ENCODE results near the gene ATOSB.

The ATOSB gene

GRCh38 chr9:35089434-35089833 lies 26.2 kb downstream of the ATOSB start:
- Histone ChIP-seq H3K4me3 (ENCODE audit: low read length, poor library complexity, severe bottlenecking) (no peak overlapping the region), H3K9me3 (ENCODE audit: insufficient read depth, low read depth, low read length) (no peaks in the 10 kb centered on the region), H3F3A (ENCODE audit: low read depth) (no peaks in the 10 kb centered on the region), H3K9ac (ENCODE audit: low read depth, low read length, poor library complexity, severe bottlenecking) (no peak overlapping the region), H3K9me2 (replicated peaks; ENCODE audit: low read depth, low read length) (no peaks in the 10 kb centered on the region), H4K20me1 (ENCODE audit: insufficient read depth, low read length, poor library complexity, severe bottlenecking) (no peaks in the 10 kb centered on the region), H3K36me3 (ENCODE audit: insufficient read depth, low read length) (no peaks in the 10 kb centered on the region), H3K27me3 (ENCODE audit: insufficient read depth, low read length, poor library complexity, severe bottlenecking) (no peaks in the 10 kb centered on the region), H2AFZ (ENCODE audit: low read length) (no peak overlapping the region), H3K4me1 (ENCODE audit: insufficient read depth, low read length, poor library complexity, severe bottlenecking) (no peaks in the 10 kb centered on the region), H3K79me2 (ENCODE audit: insufficient read depth, low read length) (no peaks in the 10 kb centered on the region), H3K4me2 (ENCODE audit: low read depth, low read length, poor library complexity, severe bottlenecking) (no peak overlapping the region)
- TF ChIP-seq, protein P1, sequence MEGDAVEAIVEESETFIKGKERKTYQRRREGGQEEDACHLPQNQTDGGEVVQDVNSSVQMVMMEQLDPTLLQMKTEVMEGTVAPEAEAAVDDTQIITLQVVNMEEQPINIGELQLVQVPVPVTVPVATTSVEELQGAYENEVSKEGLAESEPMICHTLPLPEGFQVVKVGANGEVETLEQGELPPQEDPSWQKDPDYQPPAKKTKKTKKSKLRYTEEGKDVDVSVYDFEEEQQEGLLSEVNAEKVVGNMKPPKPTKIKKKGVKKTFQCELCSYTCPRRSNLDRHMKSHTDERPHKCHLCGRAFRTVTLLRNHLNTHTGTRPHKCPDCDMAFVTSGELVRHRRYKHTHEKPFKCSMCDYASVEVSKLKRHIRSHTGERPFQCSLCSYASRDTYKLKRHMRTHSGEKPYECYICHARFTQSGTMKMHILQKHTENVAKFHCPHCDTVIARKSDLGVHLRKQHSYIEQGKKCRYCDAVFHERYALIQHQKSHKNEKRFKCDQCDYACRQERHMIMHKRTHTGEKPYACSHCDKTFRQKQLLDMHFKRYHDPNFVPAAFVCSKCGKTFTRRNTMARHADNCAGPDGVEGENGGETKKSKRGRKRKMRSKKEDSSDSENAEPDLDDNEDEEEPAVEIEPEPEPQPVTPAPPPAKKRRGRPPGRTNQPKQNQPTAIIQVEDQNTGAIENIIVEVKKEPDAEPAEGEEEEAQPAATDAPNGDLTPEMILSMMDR (conservative IDR thresholded peaks at IDR 0.05; ENCODE audit: low read length), result no peak
- TF ChIP-seq EZH2phosphoT487 (IDR thresholded peaks at IDR 0.05; ENCODE audit: borderline replicate concordance), result no peak

GRCh38 chr9:35085078-35085477 lies 30.6 kb downstream of the ATOSB start:
- Histone ChIP-seq H3K4me2 (ENCODE audit: low read depth, low read length, poor library complexity, severe bottlenecking) (no peak overlapping the region), H3K9me3 (ENCODE audit: insufficient read depth, low read depth, low read length) (no peaks in the 10 kb centered on the region), H3K4me1 (ENCODE audit: insufficient read depth, low read length, poor library complexity, severe bottlenecking) (peaks cover 3% of the 10 kb centered on the region), H3K4me3 (ENCODE audit: low read length, poor library complexity, severe bottlenecking) (no peak overlapping the region), H2AFZ (ENCODE audit: low read length) (no peak overlapping the region), H3K36me3 (ENCODE audit: insufficient read depth, low read length) (no peaks in the 10 kb centered on the region), H3K9ac (ENCODE audit: low read depth, low read length, poor library complexity, severe bottlenecking) (no peak overlapping the region), H3F3A (ENCODE audit: low read depth) (no peaks in the 10 kb centered on the region), H4K20me1 (ENCODE audit: insufficient read depth, low read length, poor library complexity, severe bottlenecking) (no peaks in the 10 kb centered on the region), H3K27me3 (ENCODE audit: insufficient read depth, low read length, poor library complexity, severe bottlenecking) (no peaks in the 10 kb centered on the region), H3K79me2 (ENCODE audit: insufficient read depth, low read length) (no peaks in the 10 kb centered on the region), H3K9me2 (replicated peaks; ENCODE audit: low read depth, low read length) (no peaks in the 10 kb centered on the region)
- TF ChIP-seq EZH2phosphoT487 (IDR thresholded peaks at IDR 0.05; ENCODE audit: borderline replicate concordance), result no peak
- TF ChIP-seq, protein P1 (conservative IDR thresholded peaks at IDR 0.05; ENCODE audit: low read length), result no peak

DNA sequence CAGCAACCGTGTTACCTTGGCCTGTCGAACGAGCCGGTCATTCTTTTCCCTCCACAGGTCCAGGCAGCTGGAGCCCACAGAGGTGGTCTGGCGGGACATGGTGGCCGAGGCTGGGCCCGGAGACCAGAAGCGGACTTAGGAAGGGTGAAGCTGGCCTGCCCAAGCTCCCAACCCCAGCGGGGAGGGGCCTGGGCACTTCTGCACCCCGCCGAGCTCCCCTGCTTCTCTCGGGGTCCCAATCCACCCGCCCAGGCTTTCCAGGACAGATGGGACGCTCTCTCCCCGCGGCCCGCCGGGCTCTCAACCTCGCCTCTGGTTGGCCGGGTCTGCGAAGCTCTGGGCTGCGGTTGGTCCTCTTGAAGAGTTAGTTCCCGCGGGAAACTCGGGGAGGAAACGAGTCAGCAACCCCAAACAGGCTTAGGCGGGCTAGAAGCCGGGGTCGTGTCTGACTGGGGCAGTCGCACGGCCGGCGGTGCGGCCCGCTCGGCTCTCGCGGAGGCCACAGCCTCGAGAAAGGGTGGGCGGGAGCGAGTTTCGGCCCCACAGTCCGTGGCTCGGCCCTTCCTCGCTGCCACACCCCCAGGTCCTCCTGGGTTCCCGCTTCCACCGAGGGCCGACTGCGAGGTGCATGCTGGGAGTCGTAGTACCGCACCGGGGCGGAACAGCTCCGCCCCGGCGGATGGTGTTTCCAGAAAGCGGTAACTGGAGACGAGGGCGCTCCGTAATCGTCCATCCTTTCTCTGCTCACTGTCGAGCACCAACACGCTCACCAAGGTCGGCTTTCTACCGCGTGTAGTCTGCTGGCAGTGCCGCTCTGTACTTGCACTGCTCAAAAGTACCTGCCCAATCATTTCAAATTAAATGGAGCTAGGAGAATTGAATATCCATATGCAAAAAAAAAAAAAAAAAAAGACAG lies 36.0 kb downstream of the ATOSB start, which contains the start of gene FANCG:
FANCG (minus strand) TSS at position 517 of the 916 bp plus-strand sequence; CDS start at position 99, 418 bp downstream.
- Histone ChIP-seq H3K27me3 (ENCODE audit: insufficient read depth, low read length, poor library complexity, severe bottlenecking) (no peaks in the 10 kb centered on the region), H3K79me2 (ENCODE audit: insufficient read depth, low read length) (peaks cover 44% of the 10 kb centered on the region), H2AFZ (ENCODE audit: low read length) (peak within 1 kb of the TSS; percentile 92)

More for the DNA sequence above, 36.0 kb downstream of the ATOSB start, which contains the start of gene FANCG:
- Histone ChIP-seq H3F3A (ENCODE audit: low read depth) (no peaks in the 10 kb centered on the region), H3K9me2 (replicated peaks; ENCODE audit: low read depth, low read length) (no peaks in the 10 kb centered on the region), H3K4me2 (ENCODE audit: low read depth, low read length, poor library complexity, severe bottlenecking) (peak within 1 kb of the TSS; percentile 93), H3K36me3 (ENCODE audit: insufficient read depth, low read length) (peaks cover 6% of the 10 kb centered on the region; the same call in 1 of the 2 replicates), H4K20me1 (ENCODE audit: insufficient read depth, low read length, poor library complexity, severe bottlenecking) (peaks cover 10% of the 10 kb centered on the region), H3K9ac (ENCODE audit: low read depth, low read length, poor library complexity, severe bottlenecking) (peak within 1 kb of the TSS; percentile 89), H3K4me3 (ENCODE audit: low read length, poor library complexity, severe bottlenecking) (peak within 1 kb of the TSS; percentile 88), H3K4me1 (ENCODE audit: insufficient read depth, low read length, poor library complexity, severe bottlenecking) (peaks cover 38% of the 10 kb centered on the region), H3K9me3 (ENCODE audit: insufficient read depth, low read depth, low read length) (no peaks in the 10 kb centered on the region)
- TF ChIP-seq, protein P1 (conservative IDR thresholded peaks at IDR 0.05; ENCODE audit: low read length), result no peak
- TF ChIP-seq EZH2phosphoT487 (IDR thresholded peaks at IDR 0.05; ENCODE audit: borderline replicate concordance), result no peak

Data from Loucy (cell line).